HG03097 (cell line): ENCODE data around the gene SEPTIN5.
"Not testable (repeated sequence)": the region's sequence is repeated elsewhere in the genome, so short reads cannot be mapped to it uniquely, and the experiment has no call there.

Experiments
- ATAC-seq: cut with Tn5 transposase; IDR thresholded peaks from one replicate; pipeline ENCODE4 v1.9.1; 2021; ENCODE audit not compliant: unreplicated experiment, low FRiP score

SEPTIN5 gene

GRCh38 chr22:19680287-19680881 is 33.9 kb upstream of the SEPTIN5 start:
- no peak for ATAC-seq

GRCh38 chr22:19680911-19681862 is 33.1 kb upstream of the SEPTIN5 start:
- no peak for ATAC-seq

- no peak for ATAC-seq
These were observed 32.4 kb upstream of the SEPTIN5 start for GRCh38 chr22:19681863-19682245.

GRCh38 chr22:19686946-19687345 is 27.4 kb upstream of the SEPTIN5 start:
- no peak for ATAC-seq

- no peak for ATAC-seq
These were observed 26.6 kb upstream of the SEPTIN5 start for GRCh38 chr22:19687561-19688300.

- ATAC-seq: no peak
These were observed 25.7 kb upstream of the SEPTIN5 start for GRCh38 chr22:19688301-19689290.

- no peak for ATAC-seq
These were observed 24.9 kb upstream of the SEPTIN5 start for GRCh38 chr22:19689408-19689807.

- no peak for ATAC-seq
These were observed 23.1 kb upstream of the SEPTIN5 start for GRCh38 chr22:19691007-19691720.

- no peak for ATAC-seq
These were observed 22.5 kb upstream of the SEPTIN5 start for GRCh38 chr22:19691721-19692341.

GRCh38 chr22:19693581-19693980 is 20.7 kb upstream of the SEPTIN5 start:
- ATAC-seq: no peak

- ATAC-seq: no peak
These were observed 20.2 kb upstream of the SEPTIN5 start for GRCh38 chr22:19693981-19694670.

- no peak for ATAC-seq
These were observed 19.6 kb upstream of the SEPTIN5 start for GRCh38 chr22:19694696-19695095.

GRCh38 chr22:19696504-19697276 is 17.6 kb upstream of the SEPTIN5 start:
- ATAC-seq: no peak

- ATAC-seq: not testable (repeated sequence)
These were observed 16.4 kb upstream of the SEPTIN5 start for GRCh38 chr22:19697871-19698270.

GRCh38 chr22:19700790-19701419 is 13.4 kb upstream of the SEPTIN5 start:
- no peak for ATAC-seq

GRCh38 chr22:19701420-19702145 is 12.7 kb upstream of the SEPTIN5 start:
- ATAC-seq: no peak

- no peak for ATAC-seq
These were observed 10.4 kb upstream of the SEPTIN5 start for GRCh38 chr22:19703869-19704268.
